Spleen (tissue), 11 donors: Measurements from ENCODE around the gene SCPEP1. TPM values are rescaled to one million over a fixed set of nuclear protein-coding genes. Genes with fewer than 3 reads are reported as not detected.

ENCODE experiments used
- DNase-seq: peaks from one replicate; pipeline ENCODE4 v3.0.0-alpha.2; 2020
- H3K27ac ChIP-seq, 8 donors: fragments of 200-600 bp; sonication (generic) in 7 of 8; 1 replicate in 4 of 8; 2 replicates in 4 of 8; pipeline versions ENCODE4 v1.5.0 to v1.8.0; 2016 to 2021; ENCODE audit warnings: inconsistent platforms in 4 of 8, mild to moderate bottlenecking in 4 of 8, moderate library complexity in 1 of 8
- H3K27me3 ChIP-seq, 7 donors: fragments of 200-600 bp; sonication (generic) in 6 of 7; replicated peaks in 1 of 7; 1 replicate in 4 of 7; 2 replicates in 3 of 7; pipeline versions ENCODE4 v1.5.0 to v1.8.0; 2016 to 2021; ENCODE audit warnings: inconsistent platforms in 3 of 7, mild to moderate bottlenecking in 1 of 7
- H3K36me3 ChIP-seq, 6 donors: fragments of 200-600 bp; sonication (generic) in 5 of 6; 1 replicate in 4 of 6; 2 replicates in 2 of 6; pipeline versions ENCODE4 v1.5.0 to v1.8.0; 2016 to 2021; ENCODE audit warnings: inconsistent platforms in 2 of 6
- H3K4me1 ChIP-seq, 6 donors: fragments of 200-600 bp; sonication (generic) in 5 of 6; 1 replicate in 3 of 6; 2 replicates in 3 of 6; pipeline versions ENCODE4 v1.5.0 to v1.8.0; 2016 to 2021; ENCODE audit warnings: inconsistent platforms in 3 of 6
- H3K4me3 ChIP-seq, 8 donors: fragments of 200-600 bp; sonication (generic) in 7 of 8; 1 replicate in 4 of 8; 2 replicates in 4 of 8; pipeline versions ENCODE4 v1.5.0 to v1.8.0; 2016 to 2021; ENCODE audit warnings: inconsistent platforms in 4 of 8, mild to moderate bottlenecking in 4 of 8, moderate library complexity in 2 of 8
- H3K9me3 ChIP-seq, 8 donors: fragments of 200-600 bp; sonication (generic) in 7 of 8; 1 replicate in 4 of 8; 2 replicates in 4 of 8; pipeline versions ENCODE4 v1.5.0 to v1.8.0; 2016 to 2021; ENCODE audit warnings: inconsistent platforms in 4 of 8
- POLR2A ChIP-seq, 3 donors: fragments of 450-650 bp; IDR thresholded peaks; one replicate each; pipeline ENCODE4 v1.5.1; 2017; ENCODE audit warnings: antibody characterized with exemption in 3 of 3, mild to moderate bottlenecking in 1 of 3
- POLR2AphosphoS5 ChIP-seq, 3 donors: sonication (generic); formaldehyde crosslinking; IDR thresholded peaks; one replicate each; pipeline ENCODE4 v1.5.1; 2017; ENCODE audit warnings: antibody characterized with exemption in 3 of 3
- WGBS, 5 donors: extraction: QIAGEN DNeasy Blood & Tissue Kit in 3 of 5; methylation state at CpG; one replicate each; pipeline versions ENCODE4 v1.1.5 to v1.1.7; 2013 to 2018; 5-methylcytosine and 5-hydroxymethylcytosine counted together
- intact Hi-C: fragments of 100-400 bp; cut with DNase I; formaldehyde crosslinking; loops from one replicate; pipeline ENCODE4 v1.15.0; 2023; ENCODE audit warnings: low total_unique reads
- polyA plus RNA-seq, 3 donors: library from polyadenylated mRNA; stranded (reverse); fragments of 200-250 nt; gene quantifications; one replicate each; pipeline ENCODE4 v1.2.1, GENCODE V29; 2013
- total RNA-seq, 7 donors: library from RNA; depleted of rRNA in 3 of 7; stranded (reverse); fragments of >200 nt in 3 of 7; fragmentation: NEBNext Ultra II Directional in 4 of 7; extraction: Animal tissue kit (Norgen Biotek cat#: 25700) in 4 of 7; gene quantifications; one replicate each; pipeline versions ENCODE4 v1.1.0 to v1.2.1, GENCODE V29; 2016 to 2021
- TF ChIP-seq, protein P1 (sequence below), 11 experiments: fragments of 200-600 bp in 7 of 11; fragments of 450-650 bp in 4 of 11; sonication (generic) in 4 of 11; IDR thresholded peaks in 8 of 11; conservative IDR thresholded peaks in 3 of 11; 1 replicate in 7 of 11; 2 replicates in 4 of 11; pipeline versions ENCODE4 v1.4.0 to v1.8.0; 2016 to 2021; ENCODE audit warnings: antibody characterized with exemption in 11 of 11, inconsistent platforms in 4 of 11, mild to moderate bottlenecking in 1 of 11
- donor health status: healthy with polysubstance abuse.
- donor health status: DM: no; HTN: no; CAD: no; lungs with moderate emphysema.
- donor health status: DM: no; HTN: no; CAD: no.
- donor health status: Bipolar disorder and iron deficiency.
- donor health status: healthy.
- donor health status: DM: no; HTN: no; CAD: no.
- donor health status: DM: yes; HTN: yes; CAD: no.

Gene SCPEP1
- total and polyA plus RNA-seq, 10 donors, result 74.4 to 127 (median 97.7) TPM

DNA sequence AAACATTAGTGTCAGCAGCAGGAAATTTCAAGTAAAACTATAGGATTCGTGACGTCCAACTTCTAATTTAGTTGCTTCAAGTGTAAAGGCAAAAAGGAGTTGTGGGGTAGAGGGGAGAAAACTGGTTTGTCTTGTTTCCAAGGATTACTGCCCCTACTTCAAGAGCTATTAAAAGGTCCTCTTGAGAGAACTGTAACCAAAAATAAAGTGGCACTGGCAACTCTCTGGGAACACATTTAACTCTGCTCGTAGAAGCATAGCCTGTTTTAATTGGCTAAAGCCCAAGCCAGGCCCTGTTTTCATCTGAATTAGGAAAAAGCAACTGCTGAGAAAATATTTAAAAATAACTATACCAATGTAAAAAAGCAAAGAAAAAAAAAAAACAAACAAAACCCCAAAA, 55.4 kb downstream of the SCPEP1 start:
- TF ChIP-seq POLR2A (IDR thresholded peaks at IDR 0.05) (no peak), POLR2AphosphoS5 (IDR thresholded peaks at IDR 0.05) (no peak)
- TF ChIP-seq, protein P1, sequence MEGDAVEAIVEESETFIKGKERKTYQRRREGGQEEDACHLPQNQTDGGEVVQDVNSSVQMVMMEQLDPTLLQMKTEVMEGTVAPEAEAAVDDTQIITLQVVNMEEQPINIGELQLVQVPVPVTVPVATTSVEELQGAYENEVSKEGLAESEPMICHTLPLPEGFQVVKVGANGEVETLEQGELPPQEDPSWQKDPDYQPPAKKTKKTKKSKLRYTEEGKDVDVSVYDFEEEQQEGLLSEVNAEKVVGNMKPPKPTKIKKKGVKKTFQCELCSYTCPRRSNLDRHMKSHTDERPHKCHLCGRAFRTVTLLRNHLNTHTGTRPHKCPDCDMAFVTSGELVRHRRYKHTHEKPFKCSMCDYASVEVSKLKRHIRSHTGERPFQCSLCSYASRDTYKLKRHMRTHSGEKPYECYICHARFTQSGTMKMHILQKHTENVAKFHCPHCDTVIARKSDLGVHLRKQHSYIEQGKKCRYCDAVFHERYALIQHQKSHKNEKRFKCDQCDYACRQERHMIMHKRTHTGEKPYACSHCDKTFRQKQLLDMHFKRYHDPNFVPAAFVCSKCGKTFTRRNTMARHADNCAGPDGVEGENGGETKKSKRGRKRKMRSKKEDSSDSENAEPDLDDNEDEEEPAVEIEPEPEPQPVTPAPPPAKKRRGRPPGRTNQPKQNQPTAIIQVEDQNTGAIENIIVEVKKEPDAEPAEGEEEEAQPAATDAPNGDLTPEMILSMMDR (IDR thresholded peaks at IDR 0.05 in 8 of 11, conservative IDR thresholded peaks at IDR 0.05 in 3 of 11), result no peak
- Histone ChIP-seq H3K9me3 (peaks cover 0 to 12% (median 3%) of the 10 kb centered on the region in 8 donors), H3K4me1 (no peaks in the 10 kb centered on the region), H3K27me3 (peaks cover 0 to 44% (median 0%) of the 10 kb centered on the region in 7 donors), H3K27ac (no peak overlapping the region), H3K36me3 (no peaks in the 10 kb centered on the region), H3K4me3 (no peak overlapping the region)
- WGBS, 5 donors, result 37 to 49% (median 44%) methylated on average over 3 of the region's 3 CpGs
- no peak for DNase-seq
- intact Hi-C loops, result no loop called here

DNA sequence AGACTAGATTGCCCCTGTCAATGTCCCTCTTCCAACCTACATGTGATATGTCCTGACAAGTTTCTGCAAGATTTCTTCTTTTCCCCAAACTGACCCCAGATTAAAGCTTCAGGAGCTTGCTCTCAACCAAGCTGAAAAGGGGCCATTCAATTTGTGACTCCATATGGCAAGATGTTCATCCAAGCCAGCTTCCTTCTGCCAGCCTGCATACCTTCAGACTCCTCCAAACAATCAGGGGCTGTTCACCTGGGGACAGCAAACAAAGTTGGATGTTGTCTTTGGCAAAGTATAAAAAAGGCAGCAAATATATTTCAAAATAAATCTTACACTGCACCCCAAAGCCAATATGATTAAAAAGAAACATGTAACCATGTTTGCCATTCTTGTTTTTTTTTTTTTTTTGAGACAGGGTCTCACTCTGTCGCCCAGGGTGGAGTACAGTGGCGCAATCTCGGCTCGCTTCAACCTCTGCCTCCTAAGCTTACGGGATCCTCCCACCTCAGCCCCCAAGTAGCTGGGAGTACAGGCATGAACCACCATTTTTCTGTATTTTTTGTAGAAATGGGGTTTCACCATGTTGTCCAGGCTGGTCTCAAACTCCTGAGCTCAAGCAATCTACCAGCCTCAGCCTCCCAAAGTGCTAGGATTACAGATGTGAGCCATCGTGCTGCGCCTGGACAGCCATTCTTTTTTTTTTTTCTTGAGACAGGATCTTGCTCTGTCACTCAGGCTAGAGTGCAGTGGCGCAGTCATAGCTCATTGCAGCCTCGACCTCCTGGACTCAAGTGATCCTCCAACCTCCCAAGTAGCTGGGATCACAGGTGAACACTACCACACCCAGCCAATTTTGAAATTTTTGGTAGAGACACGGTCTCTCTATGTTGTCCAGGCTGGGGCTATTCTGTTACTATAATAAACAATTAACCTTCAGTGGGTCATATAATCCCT, 57.1 kb downstream of the SCPEP1 start:
- intact Hi-C loops, result no loop called here
- Histone ChIP-seq H3K4me3 (no peak overlapping the region), H3K9me3 (no peaks in the 10 kb centered on the region), H3K27me3 (peaks cover 0 to 48% (median 0%) of the 10 kb centered on the region in 7 donors), H3K27ac (no peak overlapping the region), H3K36me3 (no peaks in the 10 kb centered on the region), H3K4me1 (no peaks in the 10 kb centered on the region)
- no peak for DNase-seq
- no peak for TF ChIP-seq POLR2A (IDR thresholded peaks at IDR 0.05)
- no peak for TF ChIP-seq POLR2AphosphoS5 (IDR thresholded peaks at IDR 0.05)
- TF ChIP-seq, protein P1 (IDR thresholded peaks at IDR 0.05 in 8 of 11, conservative IDR thresholded peaks at IDR 0.05 in 3 of 11), result no peak
- 86 to 90% (median 88%) methylated on average over 10 of the region's 10 CpGs for WGBS, 5 donors

DNA sequence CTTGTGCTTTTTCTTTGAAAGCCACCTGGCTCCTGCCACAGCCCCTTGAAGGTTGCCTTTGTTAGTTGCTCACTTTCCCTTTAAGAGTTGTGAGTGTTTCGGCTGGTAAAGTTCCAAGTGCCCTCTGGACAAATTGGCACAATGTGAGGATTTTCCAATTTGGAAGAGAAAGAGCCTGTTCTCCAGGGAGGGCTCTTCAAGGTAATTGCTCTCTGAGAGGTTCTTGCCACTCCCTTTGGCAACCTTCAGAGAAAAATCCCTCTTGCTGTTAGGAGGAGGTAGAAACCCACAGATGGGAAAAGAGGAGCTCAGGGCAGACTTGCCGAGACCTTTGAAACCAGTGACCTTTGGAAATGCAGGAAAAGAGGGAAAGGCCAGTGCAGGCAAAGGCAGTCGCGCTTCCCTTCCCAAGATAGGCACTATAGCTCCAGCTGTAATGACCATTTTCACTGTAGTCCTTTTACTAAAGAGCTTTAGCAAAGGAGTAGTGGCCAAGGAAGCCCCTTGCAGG, 58.1 kb downstream of the SCPEP1 start:
- intact Hi-C loops, result no loop called here
- Histone ChIP-seq H3K27ac (no peak overlapping the region), H3K4me1 (no peaks in the 10 kb centered on the region), H3K9me3 (no peaks in the 10 kb centered on the region), H3K4me3 (no peak overlapping the region), H3K27me3 (peaks cover 0 to 47% (median 0%) of the 10 kb centered on the region in 7 donors), H3K36me3 (no peaks in the 10 kb centered on the region)
- DNase-seq, result no peak
- WGBS, 5 donors, result 57 to 82% (median 74%) methylated on average over 4 of the region's 4 CpGs
- TF ChIP-seq POLR2AphosphoS5 (IDR thresholded peaks at IDR 0.05) (no peak), POLR2A (IDR thresholded peaks at IDR 0.05) (no peak)

DNA sequence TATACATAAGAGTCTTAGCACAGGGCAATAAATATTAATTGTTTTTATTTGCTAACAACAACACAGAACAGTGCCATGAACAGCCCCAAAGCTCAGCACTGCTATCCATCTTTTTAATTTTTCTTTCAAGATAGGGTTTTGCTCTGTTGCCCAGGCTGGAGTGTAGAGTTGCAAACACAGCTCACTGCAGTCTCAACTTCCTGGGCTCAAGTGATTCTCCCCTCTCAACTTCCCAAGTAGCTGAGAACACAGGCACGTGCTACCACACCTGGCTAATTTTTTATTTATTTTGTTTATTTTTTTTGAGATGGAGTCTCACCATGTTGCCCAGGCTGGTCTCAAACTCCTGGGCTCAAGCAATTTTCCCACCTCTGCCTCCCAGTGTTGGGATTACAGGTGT, 59.5 kb downstream of the SCPEP1 start:
- H3K4me1 ChIP-seq, result no peaks in the 10 kb centered on the region
- peaks cover 0 to 56% (median 0%) of the 10 kb centered on the region in 7 donors for H3K27me3 ChIP-seq
- no peak for TF ChIP-seq POLR2AphosphoS5 (IDR thresholded peaks at IDR 0.05)
- TF ChIP-seq POLR2A (IDR thresholded peaks at IDR 0.05), result no peak
- TF ChIP-seq, protein P1 (IDR thresholded peaks at IDR 0.05 in 8 of 11, conservative IDR thresholded peaks at IDR 0.05 in 3 of 11), result no peak
- intact Hi-C loops, result no loop called here
- 59 to 82% (median 76%) methylated on average over 1 of the region's 1 CpG for WGBS, 5 donors
- H3K9me3 ChIP-seq, result no peaks in the 10 kb centered on the region
- no peak overlapping the region for H3K27ac ChIP-seq
- DNase-seq, result no peak
- no peak overlapping the region for H3K4me3 ChIP-seq
- no peaks in the 10 kb centered on the region for H3K36me3 ChIP-seq
